ENCODE data around the gene SLC9A6.

The SLC9A6 gene

GRCh38 chrX:135985157-135985972 is at the start of gene SLC9A6:
Gene SLC9A6, plus strand, starts transcription at chrX:135985435. Its CDS starts 224 bp downstream, at chrX:135985659.
- DNase-seq, result peak; percentile 79

GRCh38 chrX:135944486-135944885 is 40.7 kb upstream of the SLC9A6 start:
- DNase-seq, result no peak

GRCh38 chrX:135951291-135951690 is 33.9 kb upstream of the SLC9A6 start:
- no peak for DNase-seq

- DNase-seq, result peak; percentile 6
Observed at GRCh38 chrX:135973025-135973547, 12.1 kb upstream of the SLC9A6 start.

GRCh38 chrX:135973548-135974278 is 11.5 kb upstream of the SLC9A6 start, which contains the start of gene MMGT1:
Gene MMGT1, minus strand, starts transcription at chrX:135973988. Its CDS starts 313 bp downstream, at chrX:135973675.
- DNase-seq, result peak; percentile 86

GRCh38 chrX:135974279-135974856 is 10.9 kb upstream of the SLC9A6 start:
- peak; percentile 72 for DNase-seq

GRCh38 chrX:135975421-135975820 is 9.8 kb upstream of the SLC9A6 start:
- no peak for DNase-seq

- no peak for DNase-seq
Observed at GRCh38 chrX:135977611-135978010, 7.6 kb upstream of the SLC9A6 start.

GRCh38 chrX:135981010-135981409 is 4.2 kb upstream of the SLC9A6 start:
- DNase-seq, result no peak

- DNase-seq, result no peak
Observed at GRCh38 chrX:135981668-135982067, 3.6 kb upstream of the SLC9A6 start.

- no peak for DNase-seq
Observed at GRCh38 chrX:135982860-135983259, 2.4 kb upstream of the SLC9A6 start.

GRCh38 chrX:135984256-135984655 is 979 bp upstream of the SLC9A6 start:
- DNase-seq, result no peak

- DNase-seq, result no peak
Observed at GRCh38 chrX:135984791-135985156, 461 bp upstream of the SLC9A6 start.

GRCh38 chrX:135985973-135986310 is 707 bp downstream of the SLC9A6 start:
- no peak for DNase-seq

GRCh38 chrX:135988245-135988644 is 3.0 kb downstream of the SLC9A6 start:
- no peak for DNase-seq

GRCh38 chrX:136015016-136015415 is 29.8 kb downstream of the SLC9A6 start:
- no peak for DNase-seq

- no peak for DNase-seq
Observed at GRCh38 chrX:136016881-136017280, 31.6 kb downstream of the SLC9A6 start.

GRCh38 chrX:136019226-136019625 is 34.0 kb downstream of the SLC9A6 start:
- no peak for DNase-seq

- no peak for DNase-seq
Observed at GRCh38 chrX:136021160-136021559, 35.9 kb downstream of the SLC9A6 start.

- DNase-seq, result no peak
Observed at GRCh38 chrX:136021903-136022302, 36.7 kb downstream of the SLC9A6 start.

- no peak for DNase-seq
Observed at GRCh38 chrX:136025091-136025490, 39.9 kb downstream of the SLC9A6 start.

- peak; percentile 20 for DNase-seq
Observed at GRCh38 chrX:136028383-136028984, 43.2 kb downstream of the SLC9A6 start.

GRCh38 chrX:136029766-136030165 is 44.5 kb downstream of the SLC9A6 start:
- DNase-seq, result no peak
